BLaER1 treated with 17β-estradiol and CSF1 and Interleukin-3, amounts not matched to agents 10 nM and 100 nM (cell line): ENCODE results near the gene NDRG3.
A peak's percentile ranks its signal among the peaks of the same experiment; 100 is the strongest.

Experiments used
- H3K27ac ChIP-seq, 11 experiments: shearing (Covaris generic); formaldehyde crosslinking; 2 replicates each; pipeline ENCODE4 v1.8.1; 2022
- H3K27me3 ChIP-seq, 11 experiments: shearing (Covaris generic); formaldehyde crosslinking; 2 replicates each; pipeline ENCODE4 v1.8.1; 2022
- H3K36me3 ChIP-seq, 11 experiments: shearing (Covaris generic); formaldehyde crosslinking; 2 replicates each; pipeline ENCODE4 v1.8.1; 2022
- H3K4me1 ChIP-seq, 10 experiments: shearing (Covaris generic); formaldehyde crosslinking; 2 replicates each; pipeline ENCODE4 v1.8.1; 2022
- H3K4me2 ChIP-seq, 11 experiments: shearing (Covaris generic); formaldehyde crosslinking; 2 replicates each; pipeline ENCODE4 v1.8.1; 2022
- H3K4me3 ChIP-seq, 10 experiments: shearing (Covaris generic); formaldehyde crosslinking; 2 replicates each; pipeline ENCODE4 v1.8.1; 2022
- H3K9ac ChIP-seq, 11 experiments: shearing (Covaris generic); formaldehyde crosslinking; 2 replicates each; pipeline ENCODE4 v1.8.1; 2022
- H3K9me3 ChIP-seq, 11 experiments: shearing (Covaris generic); formaldehyde crosslinking; replicated peaks in 1 of 11; 2 replicates each; pipeline ENCODE4 v1.8.1; 2022
- H4K20me1 ChIP-seq, 11 experiments: shearing (Covaris generic); formaldehyde crosslinking; 2 replicates each; pipeline ENCODE4 v1.8.1; 2022
- Cebpa-rat ChIP-seq, 11 experiments: shearing (Covaris generic); IDR thresholded peaks; 2 replicates each; pipeline ENCODE4 v1.8.1; 2022

NDRG3 gene

GRCh38 chr20:36655004-36655403 is 90.9 kb downstream of the NDRG3 start:
- no peak for TF ChIP-seq Cebpa-rat (IDR thresholded peaks at IDR 0.05)
- Histone ChIP-seq H3K27me3 (no peaks in the 10 kb centered on the region), H4K20me1 (peaks cover 0 to 9% (median 0%) of the 10 kb centered on the region in 11 experiments; a peak in 3 of 22 replicates), H3K4me3 (no peak overlapping the region), H3K9ac (no peak overlapping the region), H3K4me2 (no peak overlapping the region), H3K36me3 (peaks cover 10 to 76% (median 33%) of the 10 kb centered on the region in 11 experiments; a peak in 20 of 22 replicates), H3K4me1 (peaks cover 7 to 13% (median 10%) of the 10 kb centered on the region in 10 experiments; a peak in 17 of 20 replicates), H3K27ac (no peak overlapping the region), H3K9me3 (no peaks in the 10 kb centered on the region)

GRCh38 chr20:36654506-36654905 is 91.4 kb downstream of the NDRG3 start:
- no peak overlapping the region for H3K27ac ChIP-seq
- H3K4me1 ChIP-seq, result peaks cover 7 to 13% (median 10%) of the 10 kb centered on the region in 10 experiments; a peak in 17 of 20 replicates
- H3K4me2 ChIP-seq, result no peak overlapping the region
- H3K9me3 ChIP-seq, result no peaks in the 10 kb centered on the region
- H4K20me1 ChIP-seq, result peaks cover 0 to 9% (median 0%) of the 10 kb centered on the region in 11 experiments; a peak in 3 of 22 replicates
- no peak overlapping the region for H3K9ac ChIP-seq
- no peak overlapping the region for H3K4me3 ChIP-seq
- H3K27me3 ChIP-seq, result no peaks in the 10 kb centered on the region
- H3K36me3 ChIP-seq, result peaks cover 8 to 71% (median 31%) of the 10 kb centered on the region in 11 experiments; a peak in 20 of 22 replicates
- no peak for TF ChIP-seq Cebpa-rat (IDR thresholded peaks at IDR 0.05)

DNA sequence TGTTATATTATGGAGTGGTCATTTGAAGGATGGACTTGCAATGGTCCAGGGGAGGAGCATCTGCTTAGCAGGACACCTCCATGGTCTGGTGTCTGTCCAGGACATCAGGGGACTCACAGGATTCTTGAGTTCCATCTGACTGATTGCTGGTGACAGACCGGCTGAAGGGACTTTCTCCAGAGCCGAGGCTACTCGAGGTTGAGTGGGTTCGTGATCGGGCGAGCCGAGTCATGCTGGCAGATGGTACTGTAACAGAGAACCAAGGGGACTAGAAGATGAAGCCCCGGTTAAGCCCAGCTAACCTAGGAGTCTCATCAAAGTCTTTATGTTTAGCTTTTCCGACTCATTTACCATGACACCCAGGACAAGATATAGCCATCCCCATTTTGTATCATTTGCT is 92.4 kb downstream of the NDRG3 start:
- TF ChIP-seq Cebpa-rat (IDR thresholded peaks at IDR 0.05), result no peak
- Histone ChIP-seq H3K4me2 (no peak overlapping the region), H3K27ac (no peak overlapping the region), H3K27me3 (no peaks in the 10 kb centered on the region), H3K36me3 (peaks cover 8 to 69% (median 30%) of the 10 kb centered on the region in 11 experiments; a peak in 20 of 22 replicates), H3K4me1 (peaks cover 4 to 7% (median 5%) of the 10 kb centered on the region in 10 experiments; a peak in 17 of 20 replicates), H4K20me1 (peaks cover 0 to 5% (median 0%) of the 10 kb centered on the region in 11 experiments; a peak in 2 of 22 replicates), H3K9ac (no peak overlapping the region), H3K4me3 (no peak overlapping the region), H3K9me3 (no peaks in the 10 kb centered on the region)

DNA sequence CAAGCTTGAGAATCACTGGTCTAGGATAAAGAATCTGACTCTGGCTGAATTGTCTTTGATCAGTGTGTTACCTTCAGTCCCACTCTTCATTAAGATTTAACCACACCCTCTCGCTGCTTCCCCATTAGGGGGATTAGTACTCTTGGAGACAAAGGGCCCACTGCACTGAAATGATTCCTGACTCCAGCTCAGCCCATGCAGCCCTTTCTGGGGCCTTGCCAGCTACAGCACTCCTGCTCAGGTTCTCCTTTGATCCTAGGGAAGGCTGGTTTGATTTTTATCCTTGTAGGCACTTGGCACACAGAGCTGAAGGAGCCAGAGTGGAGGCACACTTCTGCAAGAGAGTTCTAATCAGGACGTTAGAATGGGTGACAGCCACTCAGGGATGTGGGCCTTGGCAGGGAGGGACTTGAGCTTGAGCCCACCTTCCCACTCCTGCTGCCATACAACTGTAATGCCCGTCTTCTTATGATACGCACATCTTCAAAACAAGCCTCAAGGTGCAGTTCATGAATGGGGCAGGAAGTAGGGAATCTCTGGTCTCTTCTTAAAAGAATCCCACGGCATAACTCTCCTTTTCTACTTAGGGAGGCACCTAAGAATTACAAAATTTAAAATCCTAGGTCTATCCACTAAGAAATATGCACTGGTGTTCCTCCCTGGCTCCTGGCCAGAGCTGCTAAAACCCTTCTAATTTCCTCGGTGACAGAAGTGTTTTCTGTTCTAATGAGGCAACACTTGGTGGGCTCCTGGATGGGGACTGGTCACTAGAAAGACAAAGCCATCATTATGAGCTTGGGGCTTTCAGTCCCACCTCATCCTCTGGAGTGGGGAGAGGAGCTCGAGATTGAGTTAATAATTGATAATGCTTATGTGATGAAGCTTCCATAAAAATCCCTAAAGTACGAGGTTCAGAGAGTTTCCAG is 98.4 kb downstream of the NDRG3 start:
- peaks cover 0 to 16% (median 5%) of the 10 kb centered on the region in 11 experiments; a peak in 9 of 22 replicates for H3K36me3 ChIP-seq
- H4K20me1 ChIP-seq, result no peaks in the 10 kb centered on the region
- no peaks in the 10 kb centered on the region for H3K27me3 ChIP-seq
- no peak overlapping the region for H3K4me2 ChIP-seq
- H3K4me3 ChIP-seq, result no peak overlapping the region
- H3K27ac ChIP-seq, result no peak overlapping the region
- H3K9me3 ChIP-seq, result no peaks in the 10 kb centered on the region
- H3K9ac ChIP-seq, result no peak overlapping the region
- no peak for TF ChIP-seq Cebpa-rat (IDR thresholded peaks at IDR 0.05)
- peaks cover 12 to 25% (median 20%) of the 10 kb centered on the region in 10 experiments for H3K4me1 ChIP-seq

GRCh38 chr20:36646678-36647077 is 99.2 kb downstream of the NDRG3 start:
- Histone ChIP-seq H3K27me3 (no peaks in the 10 kb centered on the region), H4K20me1 (no peaks in the 10 kb centered on the region), H3K4me2 (peak overlapping the region; percentile 17 to 69 (median 61); a peak in 18 of 22 replicates), H3K9ac (no peak overlapping the region), H3K36me3 (peaks cover 0 to 8% (median 0%) of the 10 kb centered on the region in 11 experiments; a peak in 6 of 22 replicates), H3K4me3 (no peak overlapping the region), H3K27ac (peak overlapping the region in 6 of 11 experiments; percentile 8 to 55 (median 35); a peak in 3 of 22 replicates), H3K4me1 (peaks cover 12 to 29% (median 22%) of the 10 kb centered on the region in 10 experiments), H3K9me3 (no peaks in the 10 kb centered on the region)
- no peak for TF ChIP-seq Cebpa-rat (IDR thresholded peaks at IDR 0.05)

- Histone ChIP-seq H3K9me3 (no peaks in the 10 kb centered on the region), H3K4me1 (peaks cover 12 to 29% (median 22%) of the 10 kb centered on the region in 10 experiments), H3K9ac (peak within 1 kb of the TSS in 5 of 11 experiments; percentile 2 to 45 (median 27); a peak in 5 of 22 replicates), H3K36me3 (peaks cover 0 to 1% (median 0%) of the 10 kb centered on the region in 11 experiments; a peak in 2 of 22 replicates), H4K20me1 (no peaks in the 10 kb centered on the region), H3K4me2 (peak within 1 kb of the TSS; percentile 17 to 69 (median 61)), H3K4me3 (no peak within 1 kb of the TSS), H3K27ac (peak within 1 kb of the TSS in 9 of 11 experiments; percentile 8 to 55 (median 30); a peak in 9 of 22 replicates), H3K27me3 (no peaks in the 10 kb centered on the region)
- TF ChIP-seq Cebpa-rat (IDR thresholded peaks at IDR 0.05), result no peak
Observed at GRCh38 chr20:36645998-36646397, 99.9 kb downstream of the NDRG3 start, which contains the start of gene SLA2. TSS of gene SLA2 (minus strand) at chr20:36646196. CDS start at chr20:36641335, 4,861 bp downstream.

DNA sequence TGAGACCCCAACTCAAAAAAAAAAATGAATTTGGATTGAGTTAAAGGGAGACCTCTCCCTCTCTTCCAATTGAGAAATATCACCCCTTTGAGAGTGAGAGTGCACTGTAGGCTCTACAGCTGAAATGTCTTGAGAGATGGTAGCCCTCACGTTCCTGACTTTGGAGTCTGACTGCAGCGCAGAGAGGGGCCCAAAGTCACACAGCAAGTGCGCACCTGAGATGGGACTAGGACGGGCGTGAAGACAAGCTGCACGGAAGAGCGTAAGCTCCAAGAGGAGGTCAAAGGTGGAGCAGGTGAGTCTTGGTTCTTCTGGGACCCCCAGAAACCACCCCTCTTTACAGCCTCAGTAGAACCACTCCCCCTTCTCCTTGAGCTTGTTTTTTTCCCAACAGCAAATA is 100.5 kb downstream of the NDRG3 start:
- Histone ChIP-seq H3K9ac (peak overlapping the region in 1 of 11 experiments; percentile 27; a peak in 1 of 22 replicates), H3K4me3 (no peak overlapping the region), H3K36me3 (no peaks in the 10 kb centered on the region), H3K9me3 (no peaks in the 10 kb centered on the region), H4K20me1 (no peaks in the 10 kb centered on the region), H3K4me1 (peaks cover 12 to 29% (median 22%) of the 10 kb centered on the region in 10 experiments), H3K4me2 (peak overlapping the region in 10 of 11 experiments; percentile 17 to 69 (median 59); a peak in 16 of 22 replicates), H3K27me3 (no peaks in the 10 kb centered on the region), H3K27ac (peak overlapping the region in 2 of 11 experiments; percentile 30 to 40; a peak in 1 of 22 replicates)
- no peak for TF ChIP-seq Cebpa-rat (IDR thresholded peaks at IDR 0.05)

DNA sequence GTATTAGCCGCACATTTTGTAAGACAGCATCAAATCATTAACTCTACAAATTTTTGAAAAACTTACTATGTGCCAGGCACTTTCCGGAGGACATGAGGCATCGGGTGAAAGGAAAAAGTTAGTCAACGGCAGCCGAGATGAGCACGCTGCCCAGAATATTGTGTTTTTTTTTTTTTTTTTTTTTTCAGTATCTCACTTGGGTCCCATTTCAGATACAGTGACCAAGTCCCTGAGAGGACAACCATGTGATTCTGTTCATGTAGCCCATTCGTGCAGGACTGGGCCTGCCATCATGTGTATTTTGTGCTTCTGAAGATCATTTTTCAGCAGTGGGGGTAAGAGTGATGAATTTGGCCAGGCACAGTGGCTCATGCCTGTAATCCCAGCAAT is 101.2 kb downstream of the NDRG3 start:
- H3K4me1 ChIP-seq, result peaks cover 12 to 29% (median 22%) of the 10 kb centered on the region in 10 experiments
- no peak overlapping the region for H3K27ac ChIP-seq
- no peaks in the 10 kb centered on the region for H3K9me3 ChIP-seq
- H4K20me1 ChIP-seq, result no peaks in the 10 kb centered on the region
- H3K9ac ChIP-seq, result no peak overlapping the region
- no peaks in the 10 kb centered on the region for H3K27me3 ChIP-seq
- H3K4me3 ChIP-seq, result no peak overlapping the region
- TF ChIP-seq Cebpa-rat (IDR thresholded peaks at IDR 0.05), result no peak
- peak overlapping the region in 5 of 11 experiments; percentile 32 to 47 (median 35); a peak in 7 of 22 replicates for H3K4me2 ChIP-seq
- H3K36me3 ChIP-seq, result no peaks in the 10 kb centered on the region
